Measurements from ENCODE around the gene WDR72. TPM values are rescaled to one million over a fixed set of nuclear protein-coding genes. Genes with fewer than 3 reads are reported as not detected.

The WDR72 gene
- total and polyA plus RNA-seq, 2 of the 13 experiments (the other 11 are each of a cell fraction or from before 2014, with no cell fraction given) = 0.21 to 0.60 TPM

- in situ Hi-C loops (cut with HindIII; ENCODE audit: extremely low pct_ligation_motif_present, low pct_unique_long_range_greater_than_20kb) = no loop called here
- no peak overlapping the region for H3K4me2 ChIP-seq (ENCODE audit: low read depth, low read length)
- H3K79me2 ChIP-seq (ENCODE audit: insufficient read depth, low read length) = no peaks in the 10 kb centered on the region
- no peak for ATAC-seq
- TF ChIP-seq HBP1 (CRISPR knock-in tag; IDR thresholded peaks at IDR 0.05; ENCODE audit: low read depth) (no peak), ZNF790 (CRISPR knock-in tag; IDR thresholded peaks at IDR 0.05; ENCODE audit: borderline replicate concordance) (no peak)
- H3K9me3 ChIP-seq (ENCODE audit: low read length) = no peaks in the 10 kb centered on the region
- H3K27me3 ChIP-seq (ENCODE audit: control insufficient read depth in 1 of 2, insufficient read depth in 2 of 2, low read length in 2 of 2) = no peaks in the 10 kb centered on the region
- peaks cover 7% of the 10 kb centered on the region; the same call in 1 of the 2 replicates for H3K4me1 ChIP-seq (ENCODE audit: insufficient read depth, low read length)
- ChIA-PET CTCF (ENCODE audit: low intra/inter-chr PET ratio, low total read pairs) (no interaction called here), POLR2A (no interaction called here)
- H4K20me1 ChIP-seq (ENCODE audit: insufficient read depth, low read length) = no peaks in the 10 kb centered on the region
- H3K9ac ChIP-seq (ENCODE audit: insufficient read depth, low read depth, low read length) = no peak overlapping the region
- H2AFZ ChIP-seq (ENCODE audit: low read length) = no peak overlapping the region
- DNase-seq (ENCODE audit: low spot score) = no peak
- BruUV-seq (replicated peaks) = no TSS peak
- H3K4me3 ChIP-seq (replicated peaks in 1 of 3; ENCODE audit: insufficient read depth in 1 of 3, low read depth in 2 of 3, low read length in 3 of 3) = no peak overlapping the region
- no peak for FAIRE-seq
- 63% methylated on average over 4 of the region's 4 CpGs for whole genome bisulfite sequencing (ENCODE audit: low lambda C conversion rate)
- no peaks in the 10 kb centered on the region for H3K36me3 ChIP-seq (replicated peaks in 1 of 2; ENCODE audit: control insufficient read depth in 1 of 2, insufficient read depth in 2 of 2, low read length in 2 of 2)
- H3K27ac ChIP-seq (ENCODE audit: extremely low read length, insufficient read depth, low read length) = no peak overlapping the region
- intact Hi-C loops (cut with micrococcal nuclease; ENCODE audit: unreplicated experiment) = no loop called here
These were observed 20.3 kb downstream of the WDR72 start for GRCh38 chr15:53739187-53739586.

- in situ Hi-C loops (cut with HindIII; ENCODE audit: extremely low pct_ligation_motif_present, low pct_unique_long_range_greater_than_20kb) = no loop called here
- H3K36me3 ChIP-seq (replicated peaks in 1 of 2; ENCODE audit: control insufficient read depth in 1 of 2, insufficient read depth in 2 of 2, low read length in 2 of 2) = no peaks in the 10 kb centered on the region
- H2AFZ ChIP-seq (ENCODE audit: low read length) = no peak overlapping the region
- DNase-seq (ENCODE audit: low spot score) (no peak), FAIRE-seq (no peak), ATAC-seq (no peak)
- intact Hi-C loops (cut with micrococcal nuclease; ENCODE audit: unreplicated experiment) = no loop called here
- no peaks in the 10 kb centered on the region for H4K20me1 ChIP-seq (ENCODE audit: insufficient read depth, low read length)
- peaks cover 8% of the 10 kb centered on the region for H3K4me1 ChIP-seq (ENCODE audit: insufficient read depth, low read length)
- ChIA-PET POLR2A (no interaction called here), CTCF (ENCODE audit: low intra/inter-chr PET ratio, low total read pairs) (no interaction called here)
- no TSS peak for BruUV-seq (replicated peaks)
- H3K4me2 ChIP-seq (ENCODE audit: low read depth, low read length) = no peak overlapping the region
- H3K27me3 ChIP-seq (ENCODE audit: control insufficient read depth in 1 of 2, insufficient read depth in 2 of 2, low read length in 2 of 2) = no peaks in the 10 kb centered on the region
- H3K9me3 ChIP-seq (ENCODE audit: low read length) = no peaks in the 10 kb centered on the region
- 58% methylated on average over 3 of the region's 3 CpGs for WGBS (ENCODE audit: low lambda C conversion rate)
- no peak overlapping the region for H3K9ac ChIP-seq (ENCODE audit: insufficient read depth, low read depth, low read length)
- H3K79me2 ChIP-seq (ENCODE audit: insufficient read depth, low read length) = no peaks in the 10 kb centered on the region
- H3K27ac ChIP-seq (ENCODE audit: extremely low read length, insufficient read depth, low read length) = no peak overlapping the region
- no peak overlapping the region for H3K4me3 ChIP-seq (replicated peaks in 1 of 3; ENCODE audit: insufficient read depth in 1 of 3, low read depth in 2 of 3, low read length in 3 of 3)
- TF ChIP-seq ELF4 (CRISPR knock-in tag; IDR thresholded peaks at IDR 0.05; ENCODE audit: borderline replicate concordance) (no peak), GATAD2A (CRISPR knock-in tag; IDR thresholded peaks at IDR 0.05) (no peak), ZFP37 (CRISPR knock-in tag; IDR thresholded peaks at IDR 0.05; ENCODE audit: borderline replicate concordance) (no peak), ZNF710 (CRISPR knock-in tag; IDR thresholded peaks at IDR 0.05; ENCODE audit: borderline replicate concordance) (no peak), DDIT3 (CRISPR knock-in tag; IDR thresholded peaks at IDR 0.05) (no peak), ZNF160 (CRISPR knock-in tag; IDR thresholded peaks at IDR 0.05) (no peak), ZKSCAN1 (IDR thresholded peaks at IDR 0.05; ENCODE audit: low read length) (no peak)
- TF ChIP-seq, protein P1, sequence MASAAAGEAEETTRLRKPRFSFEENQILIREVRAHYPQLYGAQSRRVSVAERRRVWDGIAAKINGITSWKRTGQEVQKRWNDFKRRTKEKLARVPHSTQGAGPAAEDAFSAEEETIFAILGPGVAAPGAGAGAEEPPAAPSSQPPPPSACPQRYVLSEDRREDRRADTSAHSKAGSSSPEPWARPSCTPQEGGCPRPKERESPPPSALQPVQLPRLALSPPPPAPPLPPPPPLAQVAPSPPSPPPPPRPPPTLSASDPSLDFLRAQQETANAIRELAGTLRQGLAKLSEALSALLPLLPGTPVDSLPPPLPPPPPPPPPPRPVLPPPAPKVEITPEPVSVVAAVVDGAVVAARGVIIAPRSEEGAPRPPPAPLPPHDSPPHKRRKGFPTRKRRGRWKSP (CRISPR knock-in tag; IDR thresholded peaks at IDR 0.05) = no peak
- TF ChIP-seq, protein P2, sequence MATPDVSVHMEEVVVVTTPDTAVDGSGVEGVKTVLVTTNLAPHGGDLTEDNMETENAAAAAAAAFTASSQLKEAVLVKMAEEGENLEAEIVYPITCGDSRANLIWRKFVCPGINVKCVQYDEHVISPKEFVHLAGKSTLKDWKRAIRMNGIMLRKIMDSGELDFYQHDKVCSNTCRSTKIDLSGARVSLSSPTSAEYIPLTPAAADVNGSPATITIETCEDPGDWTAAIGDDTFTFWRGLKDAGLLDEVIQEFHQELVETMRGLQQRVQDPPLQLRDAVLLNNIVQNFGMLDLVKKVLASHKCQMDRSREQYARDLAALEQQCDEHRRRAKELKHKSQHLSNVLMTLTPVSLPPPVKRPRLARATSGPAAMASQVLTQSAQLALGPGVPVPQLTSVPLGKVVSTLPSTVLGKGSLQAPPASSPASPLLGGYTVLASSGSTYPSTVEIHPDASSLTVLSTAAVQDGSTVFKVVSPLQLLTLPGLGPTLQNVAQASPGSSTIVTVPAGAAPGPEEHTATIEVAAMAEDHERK (CRISPR knock-in tag; IDR thresholded peaks at IDR 0.05; ENCODE audit: low read depth) = no peak
These were observed 38.0 kb downstream of the WDR72 start for GRCh38 chr15:53721334-53722087.

Data from HepG2 (cell line).